ELF-1 (cell line): ENCODE data around the gene IL1RN.

ENCODE experiments used
- DNase-seq: peaks from one replicate; pipeline ENCODE4 v3.0.0-alpha.2; 2016; ENCODE audit warnings: low read depth, low spot score

Gene IL1RN

DNA sequence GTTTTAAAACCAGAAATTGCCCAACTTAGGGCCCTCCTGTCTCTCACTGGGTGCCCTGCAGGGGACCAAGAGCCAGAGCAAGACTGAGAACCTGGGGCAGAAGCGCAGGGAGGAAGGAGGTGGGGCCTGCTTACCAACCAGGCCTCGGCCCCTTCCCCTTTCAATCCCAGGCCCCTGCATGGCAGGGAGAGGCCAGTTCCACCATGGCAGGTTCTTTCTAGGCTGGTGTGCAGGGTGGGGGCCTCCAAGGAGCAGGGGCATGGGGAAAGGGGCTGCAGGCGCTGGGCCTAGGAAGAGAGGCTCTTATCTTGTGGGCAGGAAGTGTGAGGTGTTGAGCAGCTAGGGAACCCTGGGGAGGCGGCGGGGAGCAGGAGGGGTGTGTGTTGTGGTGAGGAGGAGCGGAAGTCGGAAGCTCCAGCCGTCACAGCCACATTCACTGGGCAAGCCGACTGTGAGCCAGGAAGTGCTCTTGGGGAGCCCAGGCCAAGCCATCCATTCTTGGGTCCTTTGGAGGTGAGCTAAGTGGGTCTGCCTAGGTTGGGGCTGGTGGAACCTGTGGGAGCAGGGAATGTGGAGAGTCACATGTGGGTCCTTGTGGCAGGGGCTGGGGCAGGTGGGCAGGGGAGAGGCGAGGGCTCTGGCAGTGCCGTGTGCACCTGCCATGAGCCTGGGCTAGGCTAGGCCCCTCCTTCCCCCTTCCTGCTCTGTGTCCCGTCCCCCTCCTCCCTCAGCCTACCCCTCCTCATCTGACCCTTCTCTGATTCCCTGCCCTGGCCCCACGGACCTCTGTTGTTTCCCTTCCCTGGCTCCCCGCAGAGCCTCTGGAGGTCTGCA is 46.4 kb downstream of the IL1RN start, which contains the start of gene PSD4:
Gene PSD4, plus strand, starts transcription at position 430 of the 834 bp plus-strand sequence. CDS start 8,486 bp downstream, outside the sequence.
- no peak for DNase-seq

DNA sequence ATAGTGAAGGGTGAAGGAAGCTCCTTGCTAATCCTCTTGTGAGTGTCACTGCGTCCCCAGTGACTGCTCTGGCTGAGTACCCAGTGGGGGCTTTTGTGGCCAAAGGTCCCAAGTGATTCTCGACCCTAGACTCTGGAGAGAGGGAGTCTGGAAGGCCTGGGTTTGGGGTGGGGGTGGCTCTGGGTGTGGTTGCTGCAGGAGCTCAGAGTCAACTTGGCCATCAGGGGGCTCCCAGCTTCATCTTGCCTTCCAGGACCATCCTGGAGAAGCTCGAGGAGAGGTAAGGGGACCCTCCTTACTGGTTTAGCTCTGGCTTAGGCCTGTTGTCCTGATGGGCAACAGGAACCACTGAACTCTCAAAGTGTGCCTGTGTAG is 47.0 kb downstream of the IL1RN start:
- DNase-seq, result no peak

DNA sequence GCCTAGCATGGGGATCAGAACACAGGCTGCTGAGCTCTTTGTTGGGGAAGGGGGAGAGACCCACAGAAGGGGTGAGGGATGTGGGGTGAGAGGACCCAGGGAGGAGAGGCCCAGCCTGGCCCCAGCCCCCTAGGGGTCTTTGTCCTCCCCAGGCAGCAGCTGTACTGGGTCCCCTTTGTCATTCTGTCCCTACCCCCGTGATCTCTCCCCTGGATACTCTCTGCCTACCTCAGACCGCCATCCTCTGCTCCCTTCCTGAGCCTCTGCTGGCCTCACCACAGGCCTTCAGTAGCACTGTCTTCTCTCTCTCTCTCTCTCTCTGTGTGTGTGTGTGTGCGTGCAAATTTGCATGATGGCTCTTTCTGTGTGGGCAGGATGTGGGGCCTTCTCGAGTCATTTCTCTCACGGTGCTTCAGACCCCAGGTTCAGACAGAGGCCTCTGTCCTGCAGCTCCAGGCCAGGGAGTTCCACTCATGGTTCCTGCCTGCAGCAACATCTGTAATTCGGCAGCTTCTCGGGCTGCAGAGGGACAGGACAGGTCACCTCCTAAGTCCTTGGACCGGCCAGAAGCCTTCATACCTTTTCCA is 47.7 kb downstream of the IL1RN start:
- DNase-seq, result no peak

DNA sequence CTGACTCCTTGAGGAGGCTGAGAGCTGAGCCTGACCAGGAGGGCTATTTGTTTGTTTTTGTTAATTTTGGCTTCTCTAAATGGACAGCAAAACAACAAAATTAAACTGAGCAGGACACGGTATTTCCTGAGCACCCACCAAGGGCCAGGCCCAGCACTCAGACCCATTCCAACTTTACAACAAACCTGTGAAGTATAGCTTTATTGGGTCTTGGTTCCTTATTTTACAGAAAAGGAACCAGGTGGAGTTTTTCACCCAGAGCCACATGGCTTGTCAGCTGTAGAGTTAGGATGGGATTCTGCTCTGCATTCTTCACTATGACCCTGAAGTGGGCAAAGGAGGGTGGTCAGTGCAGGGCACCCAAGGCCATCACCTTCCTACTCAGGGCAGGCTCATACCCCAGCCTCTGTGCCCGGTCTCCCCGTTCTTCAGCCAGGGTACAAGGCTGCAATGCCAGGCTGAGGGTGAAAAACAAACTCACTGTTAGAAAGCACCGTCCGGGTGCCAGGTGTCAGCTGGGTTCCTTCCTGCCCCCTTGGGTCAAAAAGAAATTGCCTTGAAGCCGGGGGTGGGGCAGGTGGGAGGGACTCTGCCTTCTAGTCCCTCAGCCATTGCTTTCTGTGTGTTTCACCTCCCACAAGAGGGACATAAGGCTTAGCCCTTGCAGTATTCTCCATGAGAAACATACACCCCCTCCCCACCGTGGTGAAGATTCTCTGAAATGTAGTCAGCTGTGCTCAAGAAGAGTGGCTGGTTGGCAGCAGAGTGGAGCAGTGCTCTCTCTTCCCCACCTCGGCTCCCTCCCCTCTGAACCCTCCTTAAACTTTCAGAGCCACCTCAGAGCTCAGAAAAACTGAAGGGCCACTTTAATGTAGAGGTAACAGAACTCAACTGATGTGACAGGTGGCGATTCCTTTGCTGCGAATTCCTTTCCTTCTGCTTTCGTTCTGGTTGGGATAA is 48.6 kb downstream of the IL1RN start:
- no peak for DNase-seq

DNA sequence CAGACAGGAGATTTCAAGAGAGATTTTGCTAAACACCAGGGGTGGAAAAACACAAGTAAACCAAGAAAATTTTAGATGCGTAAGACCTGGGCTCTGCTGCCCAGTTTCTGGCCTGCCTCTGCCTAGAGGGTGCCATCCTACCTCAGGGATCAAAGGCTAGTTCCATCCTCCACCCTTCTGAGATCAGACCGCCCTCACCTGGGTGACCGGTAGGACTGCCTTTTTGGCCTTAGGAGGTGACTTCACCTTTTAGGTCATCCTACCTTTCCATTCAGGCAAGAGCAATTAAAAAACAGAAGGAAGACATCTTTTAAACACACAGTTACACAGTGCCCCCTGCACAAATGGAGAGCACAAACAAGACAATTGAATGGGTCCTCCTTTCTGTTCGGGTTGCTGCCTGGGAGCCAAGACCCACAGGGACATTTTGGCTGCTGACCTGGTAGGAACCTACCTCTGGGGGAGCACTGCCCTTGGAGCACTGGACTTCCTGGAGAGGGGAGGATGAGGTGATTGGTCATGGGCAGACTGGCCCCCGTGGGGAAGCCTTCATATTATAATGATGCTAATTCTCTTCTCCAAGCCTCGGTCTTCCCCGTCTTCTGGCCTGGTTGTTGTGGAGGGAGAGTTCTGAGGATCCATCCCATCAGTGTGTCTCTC is 49.4 kb downstream of the IL1RN start:
- DNase-seq, result no peak

DNA sequence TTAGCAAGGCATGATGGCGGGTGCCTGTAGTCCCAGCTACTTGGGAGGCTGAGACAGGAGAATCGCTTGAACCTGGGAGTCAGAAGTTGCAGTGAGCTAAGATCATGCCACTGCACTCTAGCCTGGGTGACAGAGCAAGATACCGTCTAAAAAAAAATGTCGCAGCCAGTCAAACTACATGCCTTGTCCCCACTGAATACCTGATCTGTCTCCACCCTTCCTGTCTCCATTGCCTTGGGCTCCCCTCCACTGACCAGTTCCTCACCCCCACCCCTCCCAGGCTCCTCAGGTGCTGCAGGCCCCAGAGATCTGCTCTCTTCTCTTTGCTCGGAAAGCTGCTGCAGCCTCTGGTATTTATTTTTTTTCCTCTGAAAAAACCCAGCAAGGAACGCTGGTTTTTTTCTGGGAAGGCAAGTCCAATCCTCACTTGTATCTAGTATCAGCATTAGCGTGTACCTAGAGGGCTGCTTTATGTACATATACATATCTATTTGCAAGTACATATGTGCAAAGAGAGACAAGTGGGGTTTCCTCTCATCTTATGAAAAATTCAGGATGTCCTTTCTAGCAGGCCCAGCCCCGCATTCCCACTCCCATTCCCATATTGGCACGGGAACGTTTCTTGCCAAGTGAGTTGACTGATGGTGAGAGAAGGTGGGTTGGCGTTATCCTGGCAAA is 50.8 kb downstream of the IL1RN start:
- no peak for DNase-seq

DNA sequence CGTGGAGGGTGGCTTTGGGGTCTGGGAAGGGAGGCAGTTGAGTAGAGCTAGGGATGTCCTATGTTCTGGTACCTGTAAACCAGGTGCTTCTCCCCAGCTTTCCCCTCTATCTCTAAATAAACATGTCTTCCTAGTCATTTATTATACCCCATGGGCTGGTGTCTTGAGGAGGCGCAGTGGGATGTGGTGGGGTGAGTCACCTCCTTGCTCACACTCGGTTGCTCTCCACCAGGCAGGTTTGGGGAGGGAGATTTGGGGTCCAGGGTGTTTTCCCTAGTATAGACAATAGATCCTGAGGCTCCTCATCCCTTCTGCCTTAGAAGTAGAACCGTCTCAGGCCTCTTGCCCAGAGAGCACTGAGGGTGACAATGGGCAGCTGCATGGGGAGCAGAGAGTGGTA is 51.5 kb downstream of the IL1RN start:
- DNase-seq, result no peak

DNA sequence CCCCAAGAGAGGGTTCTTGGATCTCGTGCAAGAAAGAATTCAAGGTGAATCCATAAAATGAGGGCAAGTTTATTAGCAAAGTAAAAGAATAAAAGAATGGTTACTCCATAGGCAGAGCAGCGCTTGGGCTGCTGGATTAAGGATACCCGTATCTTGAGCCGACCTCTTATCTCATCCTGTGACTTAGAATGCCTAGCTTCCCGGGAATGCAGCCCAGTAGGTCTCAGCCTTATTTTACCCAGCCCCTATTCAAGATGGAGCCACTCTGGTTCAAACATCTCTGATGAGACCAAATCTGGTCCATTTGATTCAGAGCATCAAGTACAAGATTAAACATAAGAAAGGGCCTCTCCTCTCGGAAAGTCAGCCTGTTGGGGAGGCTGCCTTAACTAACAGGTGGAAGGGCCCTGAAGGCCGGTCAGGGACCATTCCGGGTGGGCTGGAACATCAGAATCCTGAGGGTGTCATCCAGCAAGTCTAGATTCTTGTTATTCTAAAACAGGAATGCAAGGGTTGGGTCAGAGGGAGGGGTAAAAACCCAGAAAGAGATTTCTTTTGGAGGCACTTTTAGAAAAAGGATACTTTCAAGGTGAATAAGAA is 52.1 kb downstream of the IL1RN start:
- DNase-seq, result no peak

DNA sequence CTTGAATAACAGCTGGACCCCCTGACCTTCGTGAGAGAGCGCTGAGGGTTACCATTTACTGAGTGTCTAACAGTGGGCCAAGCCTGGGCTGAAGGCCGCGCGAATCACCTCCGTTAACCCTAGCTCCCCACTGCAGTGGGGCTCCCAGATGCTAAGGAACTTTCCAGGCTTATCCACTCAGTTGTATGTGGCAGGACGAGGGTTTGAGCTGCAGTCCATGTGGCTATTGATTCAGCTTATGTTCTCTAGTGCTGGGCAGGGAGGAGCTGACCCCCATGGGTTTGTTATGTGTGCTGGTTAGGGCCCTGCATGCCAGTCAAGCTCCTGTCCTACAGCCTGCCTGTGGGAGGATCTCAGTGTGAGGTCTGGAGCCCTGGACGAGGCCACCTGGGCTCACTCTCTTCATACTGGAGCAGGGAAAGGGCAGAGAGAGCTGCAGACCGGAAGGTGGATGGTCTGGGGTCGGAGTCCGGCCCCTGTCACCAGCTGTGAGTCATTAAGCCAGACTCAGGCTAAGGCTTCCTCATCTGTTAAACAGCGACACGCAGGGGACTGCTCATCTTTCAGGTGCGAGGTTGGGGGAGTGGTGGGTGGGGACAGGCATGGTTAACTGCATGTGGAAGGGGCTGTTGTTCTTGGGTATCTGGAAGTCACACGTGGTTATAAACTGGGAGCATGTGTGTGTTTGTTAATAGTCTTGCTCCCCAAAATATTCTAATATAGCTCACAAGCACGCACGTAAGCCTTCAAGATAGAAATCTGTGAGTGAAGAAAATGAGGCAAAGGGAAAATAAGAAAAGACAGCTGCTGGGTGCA is 52.9 kb downstream of the IL1RN start:
- DNase-seq, result peak; percentile 52

DNA sequence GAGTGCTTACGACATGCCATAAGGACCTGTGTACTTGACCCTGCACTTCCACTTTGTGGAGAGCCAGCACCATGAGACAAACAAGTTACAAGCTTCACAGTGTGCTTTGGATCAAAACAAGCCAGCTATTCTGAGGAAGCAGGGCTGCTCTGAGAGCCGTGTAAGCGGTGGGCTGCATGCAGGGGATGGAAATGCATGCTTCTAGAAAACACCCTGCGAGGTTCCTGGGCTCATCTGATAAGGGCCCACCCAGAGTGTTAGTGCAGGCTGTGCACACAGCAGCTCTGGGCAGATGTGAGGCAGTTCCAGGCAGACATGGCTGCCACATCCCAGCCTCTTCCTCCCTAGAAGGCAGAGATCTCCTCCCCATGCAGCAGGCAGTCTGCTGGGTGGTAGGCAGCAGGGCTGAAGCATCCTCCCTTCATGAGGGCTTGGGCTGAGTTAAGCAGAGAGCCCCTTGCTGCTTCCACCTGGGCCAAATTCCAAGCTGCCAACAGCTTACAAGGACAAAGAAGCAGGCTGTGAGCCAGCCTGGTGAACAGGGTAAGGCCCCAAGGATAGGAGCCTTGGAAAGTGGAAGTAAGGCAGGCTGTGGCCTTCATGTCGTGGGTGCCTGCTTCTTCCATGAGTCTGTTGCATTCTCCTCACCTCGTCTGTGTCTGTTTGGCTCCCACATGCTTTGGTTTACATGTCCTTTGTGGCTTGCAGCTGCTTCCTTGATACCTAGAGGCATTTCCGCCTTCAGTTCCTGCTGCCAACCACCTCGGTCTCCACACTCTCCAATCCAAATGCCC is 54.1 kb downstream of the IL1RN start:
- no peak for DNase-seq

DNA sequence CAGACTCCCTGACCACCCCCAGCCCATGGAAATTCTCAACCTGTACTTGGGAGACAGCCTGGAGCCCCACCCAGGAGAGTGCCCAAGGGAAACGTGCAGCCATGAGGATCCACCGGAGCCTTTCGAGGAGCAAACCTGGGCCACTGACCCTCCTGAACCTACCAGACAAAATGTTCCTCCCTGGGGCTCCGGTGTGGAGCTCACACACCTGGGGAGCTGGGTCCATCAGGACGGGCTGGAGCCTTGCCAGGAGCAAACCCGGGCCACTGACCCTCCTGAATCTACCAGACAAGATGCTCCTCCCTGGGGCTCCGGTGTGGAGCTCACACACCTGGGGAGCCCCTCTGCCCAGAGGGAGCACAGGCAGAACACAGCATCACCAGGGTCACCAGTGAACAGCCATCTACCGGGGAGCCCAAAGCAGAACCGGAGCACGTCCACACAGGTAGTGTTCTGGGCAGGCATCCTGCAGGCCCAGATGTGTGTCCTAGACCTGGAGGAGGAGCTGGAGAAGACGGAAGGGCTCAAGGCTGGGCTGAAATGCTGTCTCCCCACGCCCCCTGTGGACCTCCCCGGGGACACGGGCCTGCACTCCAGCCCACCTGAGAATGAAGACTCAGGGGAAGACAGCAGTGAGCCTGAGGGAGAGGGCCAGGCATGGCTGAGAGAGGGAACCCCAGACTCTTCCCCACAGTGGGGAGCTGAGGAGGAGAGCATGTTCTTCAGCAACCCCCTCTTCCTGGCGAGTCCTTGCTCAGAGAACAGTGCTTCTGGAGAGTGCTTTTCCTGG is 55.3 kb downstream of the IL1RN start:
- no peak for DNase-seq

DNA sequence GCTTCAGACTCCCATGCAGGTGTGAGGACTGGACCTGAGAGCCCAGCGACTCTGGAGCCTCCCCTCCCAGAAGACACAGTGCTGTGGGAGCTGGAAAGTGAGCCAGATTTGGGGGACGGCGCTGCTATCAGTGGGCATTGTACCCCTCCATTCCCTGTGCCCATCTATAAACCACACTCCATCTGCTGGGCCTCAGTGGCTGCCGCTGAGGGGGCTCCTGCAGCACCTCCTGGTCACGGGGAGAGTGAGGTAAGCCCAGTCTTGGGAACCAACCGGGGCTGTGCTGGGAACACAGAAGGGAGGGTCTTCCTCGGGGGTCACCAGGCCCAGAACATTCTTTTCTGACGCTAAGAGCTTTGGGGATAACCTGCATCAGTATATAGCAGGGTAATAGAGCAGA is 55.9 kb downstream of the IL1RN start:
- DNase-seq, result no peak
